Dendritic cell treated with granulocyte-macrophage colony-stimulating factor and Interleukin-4, amounts not matched to agents 40 ng/mL and 50 ng/mL, for 4 days (primary cell): ENCODE measurements around the gene IL26.

Experiments
- H3K27ac Mint-ChIP-seq: one replicate; pipeline ENCODE4 v1.8.0; 2022; ENCODE audit warnings: mild to moderate bottlenecking, mixed read lengths
- H3K27me3 Mint-ChIP-seq: one replicate; pipeline ENCODE4 v1.8.0; 2022; ENCODE audit warnings: mild to moderate bottlenecking, mixed read lengths
- H3K36me3 Mint-ChIP-seq: one replicate; pipeline ENCODE4 v1.8.0; 2022; ENCODE audit warnings: low read depth, mixed read lengths
- H3K4me1 Mint-ChIP-seq: one replicate; pipeline ENCODE4 v1.8.0; 2022; ENCODE audit warnings: low read depth, mixed read lengths
- H3K4me3 Mint-ChIP-seq: one replicate; pipeline ENCODE4 v1.8.0; 2022; ENCODE audit warnings: mild to moderate bottlenecking, moderate library complexity, mixed read lengths
- H3K9me3 Mint-ChIP-seq: one replicate; pipeline ENCODE4 v1.8.0; 2022; ENCODE audit warnings: mixed read lengths
- intact Hi-C: fragments of 100-400 bp; cut with micrococcal nuclease; formaldehyde crosslinking; loops from one replicate; pipeline ENCODE4 v1.15.0; 2022

The IL26 gene

DNA sequence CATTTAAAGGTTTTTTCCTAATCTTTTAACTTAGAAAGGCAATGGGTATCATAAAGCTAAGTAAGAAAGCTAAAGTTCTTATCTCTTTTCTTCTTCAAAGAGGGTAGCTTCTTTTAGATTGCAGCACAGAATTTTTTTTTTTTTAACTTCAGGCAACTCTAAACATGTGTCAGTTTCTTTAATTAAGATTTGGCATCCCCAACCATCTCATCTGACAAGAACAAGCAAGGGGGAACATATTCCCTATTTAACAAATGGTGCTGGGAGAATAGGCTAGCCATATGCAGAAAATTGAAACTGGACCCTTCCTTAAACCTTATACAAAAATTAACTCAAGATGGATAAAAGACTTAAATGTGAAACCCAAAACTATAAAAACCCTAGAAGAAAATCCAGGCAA, 51.8 kb downstream of the IL26 start:
- peaks cover 3% of the 10 kb centered on the region for H3K27me3 Mint-ChIP-seq
- no peaks in the 10 kb centered on the region for H3K36me3 Mint-ChIP-seq
- H3K9me3 Mint-ChIP-seq = no peaks in the 10 kb centered on the region
- no peak overlapping the region for H3K27ac Mint-ChIP-seq
- no peak overlapping the region for H3K4me3 Mint-ChIP-seq
- intact Hi-C loops = no loop called here
- no peaks in the 10 kb centered on the region for H3K4me1 Mint-ChIP-seq

DNA sequence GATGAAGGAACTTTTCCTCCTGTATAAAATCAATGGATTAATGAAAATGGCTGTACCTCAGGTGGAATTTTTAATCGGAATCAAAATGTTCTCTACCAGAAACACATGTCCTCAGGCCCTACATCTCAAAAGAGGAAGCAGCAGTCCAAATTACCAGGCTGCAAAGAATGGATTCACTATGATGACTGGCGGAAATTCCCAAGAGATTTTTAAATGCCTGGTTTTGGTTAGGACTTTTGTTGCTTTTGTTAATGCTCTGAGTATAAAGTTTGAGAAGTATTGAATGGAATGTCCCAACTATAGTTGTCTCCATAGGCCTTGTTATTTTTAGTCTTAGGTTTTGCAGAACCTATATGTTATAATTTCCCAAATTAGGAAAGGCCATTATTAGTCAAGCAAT, 54.9 kb downstream of the IL26 start:
- H3K4me1 Mint-ChIP-seq = no peaks in the 10 kb centered on the region

DNA sequence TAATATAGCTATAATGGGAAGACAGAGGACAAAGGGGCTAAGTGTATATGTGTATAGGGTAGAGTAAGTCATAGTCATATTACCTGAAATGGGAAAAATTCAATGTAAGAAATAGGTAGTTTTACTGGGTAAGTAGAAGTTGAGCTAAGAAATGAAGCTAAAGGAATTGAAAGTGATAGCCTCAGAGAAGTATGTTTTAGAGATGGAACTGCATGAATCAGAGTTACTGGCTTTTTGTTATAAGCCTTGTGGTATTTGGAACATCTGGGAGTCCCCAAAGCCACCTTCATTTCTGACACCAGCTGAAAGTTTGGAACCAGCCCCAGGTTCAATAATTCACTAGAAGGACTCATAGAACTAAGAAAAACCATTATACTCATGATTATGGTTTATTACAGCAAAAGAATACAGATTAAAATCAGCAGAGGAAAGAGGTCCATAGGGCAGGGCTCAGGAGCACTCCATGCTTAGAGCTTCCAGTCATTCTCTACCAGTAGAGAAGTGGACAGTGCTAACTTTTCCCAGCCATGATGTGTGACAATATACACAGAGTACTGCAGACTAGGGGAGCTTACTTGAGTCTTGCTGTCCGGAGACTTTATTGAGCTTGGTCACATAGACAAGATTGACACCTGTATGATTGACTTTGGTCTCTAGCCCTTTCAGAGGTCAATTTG, 56.3 kb downstream of the IL26 start:
- H3K4me1 Mint-ChIP-seq = no peaks in the 10 kb centered on the region
- H3K4me3 Mint-ChIP-seq = no peak overlapping the region
- H3K9me3 Mint-ChIP-seq = no peaks in the 10 kb centered on the region
- no peaks in the 10 kb centered on the region for H3K27me3 Mint-ChIP-seq
- H3K27ac Mint-ChIP-seq = no peak overlapping the region
- no peaks in the 10 kb centered on the region for H3K36me3 Mint-ChIP-seq
- intact Hi-C loops = no loop called here

More for the DNA sequence above, 54.9 kb downstream of the IL26 start:
- H3K4me3 Mint-ChIP-seq = no peak overlapping the region
- intact Hi-C loops = no loop called here
- no peaks in the 10 kb centered on the region for H3K9me3 Mint-ChIP-seq
- H3K27ac Mint-ChIP-seq = no peak overlapping the region
- H3K27me3 Mint-ChIP-seq = peaks cover under 1% of the 10 kb centered on the region
- H3K36me3 Mint-ChIP-seq = no peaks in the 10 kb centered on the region

- Mint-ChIP-seq H3K4me3 (no peak overlapping the region), H3K4me1 (no peaks in the 10 kb centered on the region), H3K27ac (no peak overlapping the region), H3K9me3 (no peaks in the 10 kb centered on the region), H3K27me3 (no peaks in the 10 kb centered on the region), H3K36me3 (no peaks in the 10 kb centered on the region)
- intact Hi-C loops = no loop called here
These were observed 59.2 kb downstream of the IL26 start for GRCh38 chr12:68166317-68166831.

DNA sequence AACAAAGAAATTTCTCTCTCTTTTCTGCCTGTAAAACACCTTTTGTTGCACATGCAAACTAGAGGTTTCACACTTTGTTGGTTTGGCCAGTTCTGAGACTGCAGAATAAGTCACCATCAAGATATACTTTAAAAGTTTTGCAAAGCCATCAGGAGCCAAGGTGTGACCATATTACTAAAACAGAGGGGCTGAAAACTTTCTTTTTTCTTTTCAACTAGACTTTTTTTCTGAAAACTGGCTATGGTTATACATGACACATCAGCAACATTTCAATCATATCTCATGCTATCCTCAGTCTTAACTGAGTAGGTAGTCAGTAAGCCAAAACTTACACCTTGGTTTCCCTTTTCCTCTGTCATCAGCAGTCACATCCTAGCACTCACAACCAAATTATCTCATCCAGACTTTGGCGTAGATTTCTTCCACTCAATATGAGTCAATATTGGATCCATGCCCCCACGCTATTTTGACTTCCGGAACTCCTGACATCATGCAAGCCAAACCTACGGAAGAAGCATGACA, 62.0 kb downstream of the IL26 start:
- Mint-ChIP-seq H3K27me3 (no peaks in the 10 kb centered on the region), H3K27ac (no peak overlapping the region), H3K4me1 (no peaks in the 10 kb centered on the region), H3K9me3 (no peaks in the 10 kb centered on the region), H3K36me3 (no peaks in the 10 kb centered on the region), H3K4me3 (no peak overlapping the region)
- intact Hi-C loops = no loop called here

GRCh38 chr12:68162374-68162773, 63.2 kb downstream of the IL26 start:
- Mint-ChIP-seq H3K27ac (no peak overlapping the region), H3K9me3 (no peaks in the 10 kb centered on the region), H3K36me3 (no peaks in the 10 kb centered on the region), H3K4me1 (no peaks in the 10 kb centered on the region), H3K4me3 (no peak overlapping the region), H3K27me3 (no peaks in the 10 kb centered on the region)
- intact Hi-C loops = no loop called here

GRCh38 chr12:68159681-68160304, 65.8 kb downstream of the IL26 start, which contains the start of gene IFNG:
TSS of gene IFNG (minus strand) at chr12:68159740. CDS start at chr12:68159615, 125 bp downstream.
- Mint-ChIP-seq H3K27me3 (no peaks in the 10 kb centered on the region), H3K9me3 (no peaks in the 10 kb centered on the region), H3K4me3 (no peak within 1 kb of the TSS), H3K4me1 (no peaks in the 10 kb centered on the region), H3K36me3 (no peaks in the 10 kb centered on the region), H3K27ac (no peak within 1 kb of the TSS)
- intact Hi-C loops = loop anchor here (2.0 kb wide), 1 partner anchor 119 kb away; no protein-coding TSS in a partner anchor

- no peak overlapping the region for H3K27ac Mint-ChIP-seq
These were observed 67.2 kb downstream of the IL26 start for GRCh38 chr12:68158432-68158831.

GRCh38 chr12:68157380-68157779, 68.2 kb downstream of the IL26 start:
- H3K4me3 Mint-ChIP-seq = no peak overlapping the region

More at GRCh38 chr12:68158432-68158831, 67.2 kb downstream of the IL26 start:
- Mint-ChIP-seq H3K4me3 (no peak overlapping the region), H3K27me3 (no peaks in the 10 kb centered on the region), H3K36me3 (no peaks in the 10 kb centered on the region), H3K4me1 (no peaks in the 10 kb centered on the region), H3K9me3 (no peaks in the 10 kb centered on the region)
- intact Hi-C loops = loop anchor here (2.0 kb wide), 1 partner anchor 118 kb away; no protein-coding TSS in a partner anchor

DNA sequence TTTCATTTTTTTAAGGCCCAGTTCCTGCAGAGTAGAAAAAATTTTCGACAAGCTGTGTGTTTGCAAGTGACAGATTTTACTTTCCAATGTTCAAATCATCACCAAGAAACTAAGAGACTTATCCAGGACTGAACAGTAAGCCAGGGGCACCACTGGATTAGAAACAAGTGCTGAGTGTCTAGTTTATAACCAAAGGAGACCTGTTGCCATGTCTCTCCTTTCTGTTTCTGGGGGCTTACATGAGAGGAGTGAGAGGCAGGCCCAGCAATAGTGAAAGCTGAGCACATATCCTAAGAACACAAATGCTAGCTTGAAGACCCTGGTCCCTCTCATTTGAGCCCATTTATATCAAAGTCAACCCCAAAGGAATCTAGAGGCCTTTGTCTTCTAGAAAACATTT, 69.0 kb downstream of the IL26 start:
- Mint-ChIP-seq H3K36me3 (no peaks in the 10 kb centered on the region), H3K4me3 (no peak overlapping the region), H3K27ac (no peak overlapping the region), H3K9me3 (no peaks in the 10 kb centered on the region), H3K4me1 (no peaks in the 10 kb centered on the region), H3K27me3 (no peaks in the 10 kb centered on the region)
- intact Hi-C loops = no loop called here

More at GRCh38 chr12:68157380-68157779, 68.2 kb downstream of the IL26 start:
- no peaks in the 10 kb centered on the region for H3K36me3 Mint-ChIP-seq
- no peaks in the 10 kb centered on the region for H3K27me3 Mint-ChIP-seq
- H3K4me1 Mint-ChIP-seq = no peaks in the 10 kb centered on the region
- intact Hi-C loops = no loop called here
- no peak overlapping the region for H3K27ac Mint-ChIP-seq
- H3K9me3 Mint-ChIP-seq = no peaks in the 10 kb centered on the region

DNA sequence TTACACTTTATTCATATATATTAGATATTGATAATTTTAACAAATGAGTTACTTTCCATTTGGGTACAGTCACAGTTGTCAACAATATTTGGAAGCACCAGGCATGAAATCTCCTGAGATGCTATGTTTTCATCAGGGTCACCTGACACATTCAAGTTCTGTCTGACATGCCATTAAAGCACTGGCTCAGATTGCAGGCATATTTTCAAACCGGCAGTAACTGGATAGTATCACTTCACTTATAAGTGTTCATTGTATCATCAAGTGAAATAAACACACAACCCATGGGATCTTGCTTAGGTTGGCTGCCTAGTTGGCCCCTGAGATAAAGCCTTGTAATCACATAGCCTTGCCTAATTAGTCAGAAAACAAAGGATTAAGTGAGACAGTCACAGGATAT, 70.8 kb downstream of the IL26 start:
- Mint-ChIP-seq H3K27me3 (no peaks in the 10 kb centered on the region), H3K9me3 (no peaks in the 10 kb centered on the region), H3K27ac (no peak overlapping the region), H3K4me1 (no peaks in the 10 kb centered on the region), H3K4me3 (no peak overlapping the region), H3K36me3 (no peaks in the 10 kb centered on the region)
- intact Hi-C loops = no loop called here
